ENCODE data around the gene PITPNC1. TPM values are rescaled to one million over a fixed set of nuclear protein-coding genes. Genes with fewer than 3 reads are reported as not detected.

PITPNC1 gene
- total RNA-seq, 1 experiment from 2014 or later, result 4.2 TPM

DNA sequence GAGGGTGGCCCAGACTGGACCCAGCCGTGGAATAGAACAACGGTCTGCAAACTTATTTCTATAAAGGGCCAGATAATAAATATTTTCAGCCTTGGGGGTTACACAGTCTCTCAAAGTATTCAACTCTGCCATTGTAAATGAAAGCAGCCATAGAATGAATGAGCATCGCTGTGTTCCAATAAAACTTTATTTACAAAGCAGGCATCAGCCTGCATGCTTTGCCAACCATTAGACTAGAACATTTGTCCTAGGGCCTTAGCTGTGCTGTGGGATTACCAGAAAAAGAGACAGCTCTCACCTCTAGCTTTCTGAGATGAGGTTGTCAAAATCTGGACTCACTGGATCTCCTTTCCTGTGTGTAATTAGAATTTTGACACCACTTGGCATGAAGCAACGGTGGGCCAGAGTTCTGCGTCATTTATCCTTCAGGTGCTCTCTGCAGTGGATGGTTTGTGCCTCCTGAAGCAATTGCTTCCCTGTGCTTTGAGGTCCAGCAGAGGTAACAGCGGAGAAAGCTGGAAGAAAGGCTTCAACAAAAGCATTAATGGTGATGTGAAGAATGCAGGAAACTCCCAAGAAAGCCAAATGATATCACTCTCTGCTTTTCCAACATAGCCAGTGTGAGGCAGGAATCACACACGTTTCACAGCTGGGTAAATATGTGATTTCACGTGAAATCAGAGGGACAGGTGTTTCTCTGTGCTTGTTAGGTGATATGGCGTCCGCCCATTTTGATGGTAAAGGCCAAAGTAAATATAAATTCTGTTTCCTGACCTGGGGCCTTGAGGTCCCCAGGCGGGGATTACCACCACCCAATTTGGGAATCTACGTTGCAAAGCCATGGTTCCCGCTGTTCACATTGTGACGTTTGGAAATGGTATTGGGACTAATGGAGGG, 148.4 kb downstream of the PITPNC1 start:
- POLR2A ChIA-PET, result no interaction called here
- DNase-seq, result no peak
- H3K36me3 ChIP-seq (ENCODE audit: control insufficient read depth, insufficient read depth, low read length), result no peaks in the 10 kb centered on the region
- H3K9me3 Mint-ChIP-seq (ENCODE audit: unreplicated experiment), result no peaks in the 10 kb centered on the region
- H3K27ac Mint-ChIP-seq (ENCODE audit: unreplicated experiment), result no peak overlapping the region
- H3K4me3 ChIP-seq (ENCODE audit: low read depth, low read length), result no peak overlapping the region
- no peaks in the 10 kb centered on the region for H3K4me1 ChIP-seq
- no TSS peak for BruUV-seq (replicated peaks)
- TF ChIP-seq, protein P1, sequence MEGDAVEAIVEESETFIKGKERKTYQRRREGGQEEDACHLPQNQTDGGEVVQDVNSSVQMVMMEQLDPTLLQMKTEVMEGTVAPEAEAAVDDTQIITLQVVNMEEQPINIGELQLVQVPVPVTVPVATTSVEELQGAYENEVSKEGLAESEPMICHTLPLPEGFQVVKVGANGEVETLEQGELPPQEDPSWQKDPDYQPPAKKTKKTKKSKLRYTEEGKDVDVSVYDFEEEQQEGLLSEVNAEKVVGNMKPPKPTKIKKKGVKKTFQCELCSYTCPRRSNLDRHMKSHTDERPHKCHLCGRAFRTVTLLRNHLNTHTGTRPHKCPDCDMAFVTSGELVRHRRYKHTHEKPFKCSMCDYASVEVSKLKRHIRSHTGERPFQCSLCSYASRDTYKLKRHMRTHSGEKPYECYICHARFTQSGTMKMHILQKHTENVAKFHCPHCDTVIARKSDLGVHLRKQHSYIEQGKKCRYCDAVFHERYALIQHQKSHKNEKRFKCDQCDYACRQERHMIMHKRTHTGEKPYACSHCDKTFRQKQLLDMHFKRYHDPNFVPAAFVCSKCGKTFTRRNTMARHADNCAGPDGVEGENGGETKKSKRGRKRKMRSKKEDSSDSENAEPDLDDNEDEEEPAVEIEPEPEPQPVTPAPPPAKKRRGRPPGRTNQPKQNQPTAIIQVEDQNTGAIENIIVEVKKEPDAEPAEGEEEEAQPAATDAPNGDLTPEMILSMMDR (IDR thresholded peaks at IDR 0.05; ENCODE audit: insufficient read depth in 1 of 2, low read depth in 1 of 2, low read length in 1 of 2, severe bottlenecking in 1 of 2, unreplicated experiment in 1 of 2), result no peak
- no peaks in the 10 kb centered on the region for H3K4me1 Mint-ChIP-seq (ENCODE audit: low read depth, unreplicated experiment)
- intact Hi-C loops (cut with micrococcal nuclease; ENCODE audit: unreplicated experiment), result no loop called here
- no peak overlapping the region for H3K4me3 Mint-ChIP-seq (ENCODE audit: unreplicated experiment)
- CTCF ChIA-PET, result no interaction called here
- H3K9me3 ChIP-seq, result no peaks in the 10 kb centered on the region
- no peaks in the 10 kb centered on the region for H3K27me3 Mint-ChIP-seq (ENCODE audit: insufficient read depth, unreplicated experiment)
- no peaks in the 10 kb centered on the region for H3K27me3 ChIP-seq (replicated peaks; ENCODE audit: control insufficient read depth, insufficient read depth, low read length)
- H3K36me3 Mint-ChIP-seq (ENCODE audit: insufficient read depth, unreplicated experiment), result no peaks in the 10 kb centered on the region

DNA sequence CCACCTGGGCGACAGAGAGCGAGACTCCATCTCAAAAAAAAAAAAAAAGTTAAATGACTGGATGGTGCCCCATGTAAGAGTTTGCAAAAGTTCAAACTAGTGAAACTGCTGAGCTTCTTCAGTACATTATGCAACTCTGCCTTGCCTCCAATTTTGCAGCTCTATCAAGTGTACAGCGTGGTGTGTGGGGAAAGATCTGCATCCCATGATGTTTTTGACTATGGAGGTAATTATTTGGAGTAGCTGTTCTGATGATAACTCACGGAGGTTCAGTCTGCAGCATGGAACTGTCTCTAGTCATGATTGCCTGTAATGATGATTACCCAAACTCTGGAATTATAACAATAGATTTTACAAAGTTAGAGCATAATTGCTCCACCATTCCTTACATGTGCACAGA, 149.6 kb downstream of the PITPNC1 start:
- Histone ChIP-seq H3K36me3 (ENCODE audit: control insufficient read depth, insufficient read depth, low read length) (no peaks in the 10 kb centered on the region), H3K27me3 (replicated peaks; ENCODE audit: control insufficient read depth, insufficient read depth, low read length) (no peaks in the 10 kb centered on the region), H3K4me1 (no peaks in the 10 kb centered on the region), H3K4me3 (ENCODE audit: low read depth, low read length) (no peak overlapping the region), H3K9me3 (no peaks in the 10 kb centered on the region)
- TF ChIP-seq, protein P1 (IDR thresholded peaks at IDR 0.05; ENCODE audit: insufficient read depth in 1 of 2, low read depth in 1 of 2, low read length in 1 of 2, severe bottlenecking in 1 of 2, unreplicated experiment in 1 of 2), result no peak
- CTCF ChIA-PET, result interaction anchor here (0.7 to 1.0 kb wide), 3 partner anchors 150 to 218 kb away, joined by 3 to 4 read pairs (median 3); no protein-coding TSS in a partner anchor
- POLR2A ChIA-PET, result no interaction called here
- Mint-ChIP-seq H3K36me3 (ENCODE audit: insufficient read depth, unreplicated experiment) (no peaks in the 10 kb centered on the region), H3K27me3 (ENCODE audit: insufficient read depth, unreplicated experiment) (no peaks in the 10 kb centered on the region), H3K4me3 (ENCODE audit: unreplicated experiment) (no peak overlapping the region), H3K27ac (ENCODE audit: unreplicated experiment) (no peak overlapping the region), H3K4me1 (ENCODE audit: low read depth, unreplicated experiment) (no peaks in the 10 kb centered on the region), H3K9me3 (ENCODE audit: unreplicated experiment) (no peaks in the 10 kb centered on the region)
- BruUV-seq (replicated peaks), result no TSS peak
- intact Hi-C loops (cut with micrococcal nuclease; ENCODE audit: unreplicated experiment), result no loop called here
- DNase-seq, result no peak

DNA sequence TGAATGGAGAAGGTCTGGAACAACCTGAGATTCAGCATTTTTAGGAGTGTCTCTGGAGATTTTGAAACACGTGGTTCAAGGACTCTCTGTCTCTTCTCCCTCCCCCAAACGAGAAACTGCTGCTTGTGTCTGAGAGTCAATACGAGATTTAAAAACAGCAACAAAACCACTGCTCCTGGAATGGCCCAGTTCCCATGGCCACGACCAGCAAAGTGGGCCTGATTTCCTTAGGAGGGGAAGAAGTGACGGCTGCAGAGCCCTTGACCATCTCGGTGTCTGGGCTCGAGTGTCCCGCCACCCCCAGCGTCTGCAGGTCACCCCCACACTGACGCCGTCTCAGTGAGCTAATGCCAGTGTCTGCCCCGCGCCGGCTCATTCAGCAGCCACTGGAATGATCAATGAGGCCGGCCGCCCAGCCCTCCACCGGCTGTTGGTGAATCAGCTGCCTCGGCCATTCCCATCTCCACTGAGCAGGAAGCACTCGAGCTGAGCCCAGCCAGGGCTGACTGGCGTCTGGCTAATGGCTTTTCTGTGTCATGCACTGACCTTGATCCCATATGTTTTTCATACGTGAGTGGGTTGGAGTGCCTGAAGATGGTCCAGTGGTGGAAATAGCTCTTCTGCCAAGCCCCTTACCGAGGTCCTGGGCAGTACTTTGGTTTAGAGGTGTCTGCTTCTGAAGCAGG, 151.8 kb downstream of the PITPNC1 start:
- peak in 1 of 2 experiments; percentile 6 for DNase-seq
- no TSS peak for BruUV-seq (replicated peaks)
- H3K36me3 ChIP-seq (ENCODE audit: control insufficient read depth, insufficient read depth, low read length), result no peaks in the 10 kb centered on the region
- no peak overlapping the region for H3K27ac Mint-ChIP-seq (ENCODE audit: unreplicated experiment)
- no peak overlapping the region for H3K4me3 ChIP-seq (ENCODE audit: low read depth, low read length)
- intact Hi-C loops (cut with micrococcal nuclease; ENCODE audit: unreplicated experiment), result no loop called here
- H3K4me1 ChIP-seq, result no peaks in the 10 kb centered on the region
- TF ChIP-seq, protein P1 (IDR thresholded peaks at IDR 0.05; ENCODE audit: insufficient read depth in 1 of 2, low read depth in 1 of 2, low read length in 1 of 2, severe bottlenecking in 1 of 2, unreplicated experiment in 1 of 2), result no peak
- no peaks in the 10 kb centered on the region for H3K27me3 ChIP-seq (replicated peaks; ENCODE audit: control insufficient read depth, insufficient read depth, low read length)
- CTCF ChIA-PET, result no interaction called here
- POLR2A ChIA-PET, result no interaction called here
- H3K36me3 Mint-ChIP-seq (ENCODE audit: insufficient read depth, unreplicated experiment), result no peaks in the 10 kb centered on the region
- no peaks in the 10 kb centered on the region for H3K27me3 Mint-ChIP-seq (ENCODE audit: insufficient read depth, unreplicated experiment)
- no peaks in the 10 kb centered on the region for H3K9me3 Mint-ChIP-seq (ENCODE audit: unreplicated experiment)
- no peak overlapping the region for H3K4me3 Mint-ChIP-seq (ENCODE audit: unreplicated experiment)
- no peaks in the 10 kb centered on the region for H3K9me3 ChIP-seq
- H3K4me1 Mint-ChIP-seq (ENCODE audit: low read depth, unreplicated experiment), result no peaks in the 10 kb centered on the region
